Caco-2 (cell line): ENCODE measurements around the gene SLC22A12. TPM values are rescaled to one million over a fixed set of nuclear protein-coding genes. Genes with fewer than 3 reads are reported as not detected.

ENCODE experiments used
- BruUV-seq: library from RNA; stranded (reverse); fragments of 400-500 nt; replicated peaks from 2 replicates; lab custom pipeline; 2021; lab: Mats Ljungman, UMichigan
- CTCF ChIA-PET: fragments of 300-600 bp; sonication (Branson Sonifier 250); formaldehyde crosslinking; loops from one replicate; lab custom pipeline; 2022; ENCODE audit warnings: antibody characterized with exemption; lab: Charles Lee
- POLR2A ChIA-PET: fragments of 300-600 bp; sonication (Branson Sonifier 250); formaldehyde crosslinking; loops from one replicate; lab custom pipeline; 2022; ENCODE audit warnings: antibody characterized with exemption; lab: Charles Lee
- DNase-seq, 2 experiments: peaks; one replicate each; pipeline versions ENCODE4 v3.0.0 to v3.0.0-alpha.2; 2020 to 2022
- H3K27me3 ChIP-seq: replicated peaks from 2 replicates; pipeline ENCODE4 v1.6.0; 2011; ENCODE audit warnings: low read length; ENCODE audit not compliant: control insufficient read depth, insufficient read depth
- H3K36me3 ChIP-seq: 2 replicates; pipeline ENCODE4 v1.5.1; 2011; ENCODE audit warnings: low read length; ENCODE audit not compliant: control insufficient read depth, insufficient read depth
- H3K4me1 ChIP-seq: fragments of 250-450 bp; sonication (Bioruptor Pico); 2 replicates; pipeline ENCODE4 v1.5.1; 2020; ENCODE audit warnings: mild to moderate bottlenecking
- H3K4me3 ChIP-seq: 2 replicates; pipeline ENCODE4 v1.5.1; 2011; ENCODE audit warnings: low read depth, mild to moderate bottlenecking, control low read depth, low read length
- H3K9me3 ChIP-seq: fragments of 250-450 bp; sonication (Bioruptor Pico); 2 replicates; pipeline ENCODE4 v1.5.1; 2020; ENCODE audit warnings: mild to moderate bottlenecking, moderate library complexity
- H3K27ac Mint-ChIP-seq: one replicate; pipeline ENCODE4 v1.8.0; 2022; ENCODE audit warnings: mixed read lengths; ENCODE audit not compliant: unreplicated experiment
- H3K27me3 Mint-ChIP-seq: one replicate; pipeline ENCODE4 v1.8.0; 2022; ENCODE audit warnings: mixed read lengths; ENCODE audit not compliant: insufficient read depth, unreplicated experiment
- H3K36me3 Mint-ChIP-seq: one replicate; pipeline ENCODE4 v1.8.0; 2022; ENCODE audit warnings: mild to moderate bottlenecking, mixed read lengths; ENCODE audit not compliant: insufficient read depth, unreplicated experiment
- H3K4me1 Mint-ChIP-seq: one replicate; pipeline ENCODE4 v1.8.0; 2022; ENCODE audit warnings: low read depth, mixed read lengths; ENCODE audit not compliant: unreplicated experiment
- H3K4me3 Mint-ChIP-seq: one replicate; pipeline ENCODE4 v1.8.0; 2022; ENCODE audit warnings: mild to moderate bottlenecking, moderate library complexity, mixed read lengths; ENCODE audit not compliant: unreplicated experiment
- H3K9me3 Mint-ChIP-seq: one replicate; pipeline ENCODE4 v1.8.0; 2022; ENCODE audit warnings: mixed read lengths; ENCODE audit not compliant: unreplicated experiment
- intact Hi-C: fragments of 100-400 bp; cut with micrococcal nuclease; formaldehyde crosslinking; loops from one replicate; pipeline ENCODE4 v1.10.0; 2022; ENCODE audit not compliant: unreplicated experiment
- total RNA-seq: library from RNA; stranded (reverse); gene quantifications from 2 replicates; pipeline ENCODE4 v1.2.3, GENCODE V29; 2022
- TF ChIP-seq, protein P1 (sequence below), 2 experiments: fragments of 200-600 bp in 1 of 2; IDR thresholded peaks; 1 replicate in 1 of 2; 2 replicates in 1 of 2; pipeline versions ENCODE4 v1.5.1 to v1.8.0; 2011 to 2022; ENCODE audit warnings: antibody characterized with exemption in 1 of 2, control low read depth in 1 of 2, inconsistent platforms in 1 of 2, low read depth in 1 of 2, low read length in 1 of 2, mild to moderate bottlenecking in 1 of 2, moderate library complexity in 1 of 2; ENCODE audit not compliant: insufficient read depth in 1 of 2, severe bottlenecking in 1 of 2, unreplicated experiment in 1 of 2

SLC22A12 gene
- total RNA-seq, 1 experiment from 2014 or later, result not detected

DNA sequence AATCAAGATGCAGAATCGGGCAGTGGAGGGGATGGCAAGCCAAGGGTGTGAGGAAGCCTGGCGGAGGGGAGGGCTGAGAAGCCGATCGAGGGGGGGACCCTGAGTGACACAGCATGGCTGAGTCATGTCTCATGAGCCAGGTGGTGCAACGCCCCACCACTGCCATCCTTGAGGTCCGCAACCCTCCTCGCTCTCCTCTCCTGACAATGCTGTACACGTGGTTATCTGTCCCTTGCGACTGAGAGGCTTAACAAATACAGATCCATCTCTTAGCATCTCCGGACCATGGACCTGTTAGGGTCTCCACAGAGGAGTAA, 14.2 kb downstream of the SLC22A12 start:
- ChIA-PET POLR2A (no interaction called here), CTCF (interaction anchor here (0.9 kb wide), 1 partner anchor 46 kb away, joined by 3 read pairs; no protein-coding TSS in a partner anchor)
- BruUV-seq, result no TSS peak
- Histone ChIP-seq H3K27me3 (no peaks in the 10 kb centered on the region), H3K36me3 (no peaks in the 10 kb centered on the region), H3K9me3 (no peaks in the 10 kb centered on the region), H3K4me1 (no peaks in the 10 kb centered on the region), H3K4me3 (no peak overlapping the region)
- intact Hi-C loops, result no loop called here
- H3K27me3 Mint-ChIP-seq, result no peaks in the 10 kb centered on the region
- H3K9me3 Mint-ChIP-seq, result no peaks in the 10 kb centered on the region
- no peak overlapping the region for H3K27ac Mint-ChIP-seq
- DNase-seq, result no peak
- no peaks in the 10 kb centered on the region for H3K36me3 Mint-ChIP-seq
- H3K4me3 Mint-ChIP-seq, result no peak overlapping the region
- H3K4me1 Mint-ChIP-seq, result no peaks in the 10 kb centered on the region
- TF ChIP-seq, protein P1, sequence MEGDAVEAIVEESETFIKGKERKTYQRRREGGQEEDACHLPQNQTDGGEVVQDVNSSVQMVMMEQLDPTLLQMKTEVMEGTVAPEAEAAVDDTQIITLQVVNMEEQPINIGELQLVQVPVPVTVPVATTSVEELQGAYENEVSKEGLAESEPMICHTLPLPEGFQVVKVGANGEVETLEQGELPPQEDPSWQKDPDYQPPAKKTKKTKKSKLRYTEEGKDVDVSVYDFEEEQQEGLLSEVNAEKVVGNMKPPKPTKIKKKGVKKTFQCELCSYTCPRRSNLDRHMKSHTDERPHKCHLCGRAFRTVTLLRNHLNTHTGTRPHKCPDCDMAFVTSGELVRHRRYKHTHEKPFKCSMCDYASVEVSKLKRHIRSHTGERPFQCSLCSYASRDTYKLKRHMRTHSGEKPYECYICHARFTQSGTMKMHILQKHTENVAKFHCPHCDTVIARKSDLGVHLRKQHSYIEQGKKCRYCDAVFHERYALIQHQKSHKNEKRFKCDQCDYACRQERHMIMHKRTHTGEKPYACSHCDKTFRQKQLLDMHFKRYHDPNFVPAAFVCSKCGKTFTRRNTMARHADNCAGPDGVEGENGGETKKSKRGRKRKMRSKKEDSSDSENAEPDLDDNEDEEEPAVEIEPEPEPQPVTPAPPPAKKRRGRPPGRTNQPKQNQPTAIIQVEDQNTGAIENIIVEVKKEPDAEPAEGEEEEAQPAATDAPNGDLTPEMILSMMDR (IDR thresholded peaks at IDR 0.05; ENCODE audit: insufficient read depth in 1 of 2, low read depth in 1 of 2, low read length in 1 of 2, severe bottlenecking in 1 of 2, unreplicated experiment in 1 of 2), result no peak

DNA sequence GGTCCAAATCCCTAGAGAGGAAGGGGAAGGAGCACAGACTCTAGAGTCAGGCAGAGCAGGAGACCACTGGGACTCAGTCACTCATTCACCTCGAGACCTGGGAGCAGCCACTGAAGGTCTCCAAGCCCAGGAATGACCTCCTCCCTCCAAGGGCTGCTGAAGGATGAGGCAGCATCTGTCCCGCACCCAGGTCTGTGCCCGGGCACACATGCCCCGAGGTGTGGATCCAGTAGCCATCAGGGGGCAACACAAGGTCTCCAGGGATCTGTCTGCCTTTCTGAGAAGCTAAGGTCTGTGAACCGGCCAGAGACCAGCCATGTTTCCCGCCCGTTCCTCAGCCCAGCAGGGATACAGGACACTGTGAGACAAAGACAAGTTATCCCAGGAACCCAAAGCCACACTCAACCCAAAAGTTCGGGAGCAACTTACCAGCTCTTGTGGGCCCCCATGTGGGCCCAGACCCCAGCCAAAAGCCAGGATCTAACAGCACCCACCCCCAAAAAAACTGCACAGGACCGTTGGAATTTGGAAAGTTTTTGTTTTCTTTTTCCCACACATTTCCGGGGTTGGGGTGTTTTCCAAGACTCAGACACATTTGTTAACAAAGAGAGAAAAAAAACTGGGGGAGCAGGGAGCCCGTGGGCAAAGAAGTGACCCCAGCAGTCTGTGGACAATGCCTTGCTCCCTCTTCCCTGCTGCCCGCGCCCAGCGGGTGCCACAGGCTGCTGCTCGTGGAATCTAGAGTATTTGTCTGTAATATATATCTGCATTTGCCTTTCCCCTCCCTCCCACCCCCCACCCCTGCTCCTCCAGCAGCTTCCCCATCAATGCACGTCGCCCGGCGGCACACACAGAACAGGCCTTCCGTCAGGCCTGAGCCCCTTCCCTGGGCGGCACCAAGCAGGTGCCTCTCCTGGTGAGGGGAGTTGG, 14.9 kb downstream of the SLC22A12 start:
- intact Hi-C loops, result no loop called here

DNA sequence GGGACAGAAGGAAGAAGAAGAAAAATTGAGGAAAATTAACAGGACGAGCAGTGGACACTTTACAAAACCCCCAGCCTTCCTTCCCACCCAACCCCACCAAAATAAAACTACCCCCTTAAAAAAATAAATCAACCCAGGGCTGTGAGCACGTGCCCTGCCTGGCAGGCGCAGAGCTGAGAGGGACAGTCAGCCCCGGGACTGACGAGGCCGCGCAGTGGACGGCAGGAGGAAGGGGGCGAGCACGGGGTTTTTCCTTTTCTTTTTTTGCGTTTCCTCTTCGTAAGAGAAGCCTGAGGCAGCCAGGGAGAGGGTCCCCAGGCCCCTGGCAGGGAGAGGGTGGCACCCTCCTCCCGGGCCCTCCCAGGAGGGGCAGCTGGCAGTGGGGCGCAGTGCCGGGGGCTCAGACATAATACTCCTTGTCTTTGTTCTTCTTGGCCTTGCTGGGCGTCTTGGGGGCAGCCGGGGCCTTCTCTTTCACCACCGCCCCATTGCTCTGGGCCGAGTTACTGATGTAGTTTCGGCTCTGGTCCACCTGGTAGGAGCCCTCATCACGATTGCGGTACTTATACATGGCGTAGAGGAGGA, 15.9 kb downstream of the SLC22A12 start:
- H3K36me3 ChIP-seq, result no peaks in the 10 kb centered on the region
- no peaks in the 10 kb centered on the region for H3K9me3 ChIP-seq
- Mint-ChIP-seq H3K27me3 (no peaks in the 10 kb centered on the region), H3K9me3 (no peaks in the 10 kb centered on the region), H3K27ac (no peak overlapping the region), H3K36me3 (no peaks in the 10 kb centered on the region), H3K4me3 (no peak overlapping the region), H3K4me1 (no peaks in the 10 kb centered on the region)
- CTCF ChIA-PET, result no interaction called here
- BruUV-seq, result no TSS peak
- no peak for DNase-seq
- POLR2A ChIA-PET, result no interaction called here
- no peaks in the 10 kb centered on the region for H3K27me3 ChIP-seq
- H3K4me1 ChIP-seq, result no peaks in the 10 kb centered on the region
- TF ChIP-seq, protein P1 (IDR thresholded peaks at IDR 0.05; ENCODE audit: insufficient read depth in 1 of 2, low read depth in 1 of 2, low read length in 1 of 2, severe bottlenecking in 1 of 2, unreplicated experiment in 1 of 2), result no peak
- intact Hi-C loops, result no loop called here
- H3K4me3 ChIP-seq, result no peak overlapping the region

More for the DNA sequence above, 14.9 kb downstream of the SLC22A12 start:
- TF ChIP-seq, protein P1 (IDR thresholded peaks at IDR 0.05; ENCODE audit: insufficient read depth in 1 of 2, low read depth in 1 of 2, low read length in 1 of 2, severe bottlenecking in 1 of 2, unreplicated experiment in 1 of 2), result no peak
- no TSS peak for BruUV-seq
- Mint-ChIP-seq H3K4me1 (no peaks in the 10 kb centered on the region), H3K36me3 (no peaks in the 10 kb centered on the region), H3K27ac (no peak overlapping the region), H3K4me3 (no peak overlapping the region), H3K9me3 (no peaks in the 10 kb centered on the region), H3K27me3 (no peaks in the 10 kb centered on the region)
- ChIA-PET CTCF (interaction anchor here (0.9 kb wide), 1 partner anchor 45 kb away, joined by 3 read pairs; no protein-coding TSS in a partner anchor), POLR2A (no interaction called here)
- H3K27me3 ChIP-seq, result no peaks in the 10 kb centered on the region
- H3K9me3 ChIP-seq, result no peaks in the 10 kb centered on the region
- H3K4me1 ChIP-seq, result no peaks in the 10 kb centered on the region
- no peak overlapping the region for H3K4me3 ChIP-seq
- no peak for DNase-seq
- H3K36me3 ChIP-seq, result no peaks in the 10 kb centered on the region
